Coronary artery (tissue), 2 donors: ENCODE measurements around the gene DTWD2.
"Not testable (repeated sequence)": the region's sequence is repeated elsewhere in the genome, so short reads cannot be mapped to it uniquely, and the experiment has no call there.

Experiments
- DNase-seq: peaks from one replicate; pipeline ENCODE4 v3.0.0-alpha.2; 2017; ENCODE audit warnings: low spot score
- H3K27ac ChIP-seq, 2 donors: fragments of 200-600 bp; sonication (generic); one replicate each; pipeline ENCODE4 v1.5.1; 2016 to 2019
- H3K4me3 ChIP-seq: fragments of 200-600 bp; sonication (generic); 2 replicates; pipeline ENCODE4 v1.5.1; 2016; ENCODE audit warnings: mild to moderate bottlenecking, moderate library complexity
- CTCF ChIP-seq: fragments of 200-600 bp; sonication (generic); IDR thresholded peaks from one replicate; pipeline ENCODE4 v1.5.1; 2019; ENCODE audit warnings: antibody characterized with exemption

The DTWD2 gene

GRCh38 chr5:118873417-118873816, 114.9 kb downstream of the DTWD2 start:
- H3K4me3 ChIP-seq = no peak overlapping the region
- no peak for TF ChIP-seq CTCF
- no peak overlapping the region for H3K27ac ChIP-seq
- DNase-seq = no peak

- H3K27ac ChIP-seq = no peak overlapping the region
- no peak for TF ChIP-seq CTCF
- no peak for DNase-seq
- no peak overlapping the region for H3K4me3 ChIP-seq
Measured at GRCh38 chr5:118863345-118863744, 125.0 kb downstream of the DTWD2 start.

- no peak overlapping the region for H3K27ac ChIP-seq
- no peak for TF ChIP-seq CTCF
- H3K4me3 ChIP-seq = no peak overlapping the region
- no peak for DNase-seq
Measured at GRCh38 chr5:118862596-118862995, 125.8 kb downstream of the DTWD2 start.

- Histone ChIP-seq H3K27ac (no peak overlapping the region), H3K4me3 (no peak overlapping the region)
- no peak for DNase-seq
- no peak for TF ChIP-seq CTCF
Measured at GRCh38 chr5:118857700-118858099, 130.6 kb downstream of the DTWD2 start.

- H3K27ac ChIP-seq = no peak overlapping the region
- no peak overlapping the region for H3K4me3 ChIP-seq
- no peak for TF ChIP-seq CTCF
- no peak for DNase-seq
Measured at GRCh38 chr5:118854819-118855218, 133.5 kb downstream of the DTWD2 start.

GRCh38 chr5:118851785-118852184, 136.6 kb downstream of the DTWD2 start:
- not testable (repeated sequence) for H3K27ac ChIP-seq, DNase-seq, H3K4me3 ChIP-seq

- H3K27ac ChIP-seq, H3K4me3 ChIP-seq, DNase-seq: not testable (repeated sequence)
Measured at GRCh38 chr5:118849507-118849906, 138.8 kb downstream of the DTWD2 start.

- no peak for DNase-seq
- TF ChIP-seq CTCF = no peak
- H3K4me3 ChIP-seq = no peak overlapping the region
- H3K27ac ChIP-seq = no peak overlapping the region
Measured at GRCh38 chr5:118844351-118844750, 144.0 kb downstream of the DTWD2 start.
